T47D (cell line): ENCODE results near the gene POLR1D.
A peak's percentile ranks its signal among the peaks of the same experiment; 100 is the strongest.
"Not testable (repeated sequence)": the region's sequence is repeated elsewhere in the genome, so short reads cannot be mapped to it uniquely, and the experiment has no call there.

ENCODE experiments used
- DNase-seq, 2 experiments: peaks; one replicate each; pipeline versions ENCODE4 v3.0.0 to v3.0.0-alpha.2; 2011 to 2012; ENCODE audit warnings: low read depth in 1 of 2, low spot score in 1 of 2
- JUND ChIP-seq: IDR thresholded peaks from 2 replicates; pipeline ENCODE4 v1.6.1; 2012; ENCODE audit warnings: low read depth
- in situ Hi-C: cut with HindIII; loops from 2 replicates; pipeline ENCODE4 v1.10.0; 2016; ENCODE audit warnings: low sequenced_read_pairs, low pct_unique_long_range_greater_than_20kb

Gene POLR1D

GRCh38 chr13:27620377-27621115 is 1.1 kb upstream of the POLR1D start, which contains the start of gene LNX2:
TSS of gene LNX2 (minus strand) at chr13:27620529. CDS start at chr13:27581703, 38,826 bp downstream.
- in situ Hi-C loops: no loop called here
- DNase-seq: peak; percentile 89 to 95
- no peak for TF ChIP-seq JUND

DNA sequence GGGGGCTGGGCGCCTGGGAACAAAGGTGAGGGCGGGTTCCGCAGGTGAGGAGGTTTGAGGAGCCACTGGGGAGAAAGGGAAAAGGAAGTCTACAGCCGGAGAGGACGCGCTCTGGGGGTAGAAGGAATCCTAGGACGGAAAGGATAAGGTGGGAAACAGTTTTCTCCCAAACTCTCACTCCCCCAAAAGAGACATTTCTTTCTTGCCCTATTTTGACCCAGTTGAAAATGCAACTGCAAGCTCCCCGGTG is 651 bp upstream of the POLR1D start:
- no peak for DNase-seq
- TF ChIP-seq JUND: no peak
- in situ Hi-C loops: no loop called here

- DNase-seq: no peak
- in situ Hi-C loops: no loop called here
- TF ChIP-seq JUND: no peak
These were observed 569 bp downstream of the POLR1D start for GRCh38 chr13:27622102-27622820.

DNA sequence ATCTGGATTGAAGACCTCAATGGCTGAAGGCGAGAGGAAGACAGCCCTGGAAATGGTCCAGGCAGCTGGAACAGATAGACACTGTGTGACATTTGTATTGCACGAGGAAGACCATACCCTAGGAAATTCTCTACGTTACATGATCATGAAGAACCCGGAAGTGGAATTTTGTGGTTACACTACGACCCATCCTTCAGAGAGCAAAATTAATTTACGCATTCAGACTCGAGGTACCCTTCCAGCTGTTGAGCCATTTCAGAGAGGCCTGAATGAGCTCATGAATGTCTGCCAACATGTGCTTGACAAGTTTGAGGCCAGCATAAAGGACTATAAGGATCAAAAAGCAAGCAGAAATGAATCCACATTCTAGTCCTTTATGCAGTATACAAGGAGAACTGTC is 1.2 kb downstream of the POLR1D start:
- no peak for TF ChIP-seq JUND
- in situ Hi-C loops: no loop called here
- no peak for DNase-seq

DNA sequence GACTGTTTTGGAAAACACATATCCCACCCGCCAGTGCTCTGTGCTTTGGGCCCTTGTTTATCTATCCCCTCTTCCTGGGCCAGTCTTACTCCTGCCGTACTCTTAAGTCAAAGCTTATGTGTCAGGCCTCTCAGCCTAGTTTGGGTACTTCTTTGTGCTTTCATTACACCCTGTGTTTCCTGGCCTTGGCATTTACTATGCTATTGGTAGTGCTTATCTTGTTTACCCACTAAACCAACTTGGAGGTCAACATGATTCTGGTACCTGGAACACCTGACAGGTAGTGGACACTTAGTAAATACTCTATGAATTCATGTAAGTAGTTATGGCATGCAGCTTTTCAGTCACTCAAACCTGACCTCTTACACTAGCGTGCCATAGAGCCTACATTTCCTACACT is 2.4 kb downstream of the POLR1D start:
- DNase-seq: no peak
- in situ Hi-C loops: no loop called here
- TF ChIP-seq JUND: no peak

DNA sequence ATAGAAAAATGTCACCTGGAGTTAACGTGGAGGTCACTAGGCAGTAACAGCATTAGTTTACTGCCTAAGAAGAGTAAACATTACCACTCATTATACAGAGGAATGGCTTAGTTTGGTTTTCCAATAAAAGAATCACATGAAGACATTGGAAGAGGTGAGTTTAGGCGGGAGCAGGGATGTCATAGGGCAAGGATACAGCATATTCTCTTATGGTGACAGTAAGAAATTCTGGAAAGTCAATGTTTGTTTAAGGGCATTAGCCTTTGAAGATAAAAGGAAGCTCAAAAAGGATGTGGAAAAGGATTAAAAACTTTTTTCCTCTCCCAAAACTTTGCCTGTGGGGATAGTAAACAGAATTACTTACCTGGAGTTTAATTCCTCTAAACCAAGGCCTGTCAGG is 4.1 kb downstream of the POLR1D start:
- in situ Hi-C loops: no loop called here
- TF ChIP-seq JUND: no peak
- DNase-seq: no peak

DNA sequence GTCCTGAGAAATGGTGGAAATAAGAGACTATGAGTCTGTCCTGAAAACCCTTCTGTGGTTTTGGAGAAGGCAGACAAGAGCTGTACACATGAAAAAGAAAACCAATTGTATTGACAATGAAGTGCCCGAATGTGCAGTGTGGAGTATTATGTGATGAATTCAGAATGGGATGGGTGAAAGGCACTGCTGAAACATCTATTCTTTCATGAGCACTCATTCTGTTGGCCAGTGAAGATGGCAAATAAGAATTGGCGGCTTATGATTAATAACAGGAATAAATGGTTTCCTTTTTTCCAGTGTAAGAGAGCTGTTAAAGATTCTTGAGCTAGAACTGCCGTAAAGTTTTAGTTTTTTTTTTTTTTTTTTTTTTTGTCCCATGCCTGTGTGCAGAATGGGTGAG is 5.7 kb downstream of the POLR1D start:
- no peak for DNase-seq
- in situ Hi-C loops: no loop called here
- TF ChIP-seq JUND: no peak

DNA sequence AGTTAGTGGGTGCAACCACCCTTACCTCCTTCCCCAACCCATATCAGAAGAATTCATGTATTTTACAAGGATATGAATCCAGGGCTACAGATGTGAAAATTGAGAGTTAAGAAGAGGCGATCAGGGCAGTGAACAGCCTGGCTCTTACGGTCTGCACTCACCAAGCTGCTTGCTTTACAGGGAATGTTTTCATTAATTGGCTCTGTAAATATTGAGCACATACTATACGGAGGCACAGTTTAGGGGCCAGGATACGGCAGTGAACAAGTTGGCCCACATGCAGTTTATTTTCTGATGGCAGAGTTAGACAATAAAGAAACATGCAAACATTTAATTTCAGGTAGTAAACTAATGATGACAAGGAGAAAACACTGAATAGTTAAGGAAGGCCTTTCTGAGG is 6.4 kb downstream of the POLR1D start:
- in situ Hi-C loops: no loop called here
- peak in 1 of 2 experiments; percentile 10 for DNase-seq
- TF ChIP-seq JUND: no peak

- DNase-seq, in situ Hi-C loops: not testable (repeated sequence)
These were observed 7.1 kb downstream of the POLR1D start for GRCh38 chr13:27628766-27629165.

DNA sequence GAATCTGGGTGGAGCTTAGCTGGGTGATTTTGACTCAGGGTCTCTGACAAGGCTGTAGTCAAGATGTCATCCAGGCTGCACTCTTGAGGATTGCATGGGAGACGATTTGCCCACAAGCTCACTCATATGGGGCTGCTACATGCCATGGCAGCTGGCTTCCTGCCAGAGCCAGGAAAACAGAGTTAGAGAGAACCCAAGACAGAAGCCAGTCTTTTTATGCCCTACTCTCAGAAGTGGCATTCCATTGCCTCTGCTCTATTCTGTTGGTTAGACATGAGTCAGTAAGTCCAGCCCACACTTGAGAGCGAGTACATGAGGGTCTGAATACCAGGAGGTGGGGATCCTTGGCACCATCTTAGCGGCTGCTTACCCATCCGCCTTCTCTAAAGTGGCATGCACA is 9.5 kb downstream of the POLR1D start:
- no peak for TF ChIP-seq JUND
- in situ Hi-C loops: no loop called here
- DNase-seq: no peak

- in situ Hi-C loops: no loop called here
- no peak for TF ChIP-seq JUND
- no peak for DNase-seq
These were observed 10.0 kb downstream of the POLR1D start for GRCh38 chr13:27631665-27632064.

DNA sequence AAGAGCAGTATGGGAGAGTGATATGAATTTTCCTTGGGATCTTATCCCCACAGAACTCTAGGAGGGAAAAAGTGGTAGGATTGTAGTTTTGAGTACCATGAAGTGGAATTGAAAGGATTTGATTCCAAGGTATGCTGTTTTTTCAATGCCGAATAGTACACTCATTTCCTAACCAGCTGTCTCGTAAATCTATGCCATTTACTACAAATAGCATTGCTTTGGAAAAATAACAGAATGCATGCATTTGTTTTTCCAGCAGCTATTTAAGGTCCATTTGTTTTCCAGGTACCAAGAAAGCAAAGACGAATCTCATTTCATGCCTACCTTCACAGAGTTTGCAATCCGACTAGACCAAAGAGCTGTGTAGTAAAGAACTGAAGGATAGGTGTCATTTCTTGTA is 10.5 kb downstream of the POLR1D start:
- in situ Hi-C loops: no loop called here
- no peak for DNase-seq
- TF ChIP-seq JUND: no peak

DNA sequence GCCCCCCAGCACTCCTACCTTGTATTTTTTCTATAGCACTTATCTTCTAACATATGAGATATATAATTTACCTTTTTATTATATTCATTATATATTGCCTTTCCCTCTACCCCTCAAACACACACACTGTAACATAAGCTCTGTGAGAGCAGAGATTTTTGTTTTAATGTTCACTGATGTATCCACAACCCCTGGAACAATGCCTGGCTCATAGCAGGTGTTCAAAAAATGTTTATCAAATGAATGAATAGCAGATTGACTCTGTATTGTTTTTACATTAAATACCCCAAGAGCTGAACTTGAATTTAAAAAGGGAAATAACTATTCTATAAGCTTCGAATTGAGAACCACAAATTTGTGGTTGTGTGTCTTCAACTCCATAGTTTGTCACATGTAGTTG is 11.0 kb downstream of the POLR1D start:
- in situ Hi-C loops: no loop called here
- TF ChIP-seq JUND: no peak
- no peak for DNase-seq

GRCh38 chr13:27634231-27634630 is 12.5 kb downstream of the POLR1D start:
- TF ChIP-seq JUND: no peak
- in situ Hi-C loops: no loop called here
- DNase-seq: no peak
